Renal cortical epithelial cell (primary cell): ENCODE data around the gene VSTM2L. TPM values are rescaled to one million over a fixed set of nuclear protein-coding genes. Genes with fewer than 3 reads are reported as not detected.
"Not testable (repeated sequence)": the region's sequence is repeated elsewhere in the genome, so short reads cannot be mapped to it uniquely, and the experiment has no call there.

Source experiments
- DNase-seq: peaks from one replicate; pipeline ENCODE4 v3.0.0-alpha.2; 2011; ENCODE audit warnings: low read depth
- total RNA-seq: library from RNA; depleted of rRNA; stranded (reverse); fragments of >200 nt; gene quantifications from 2 replicates; pipeline ENCODE4 v1.2.3, GENCODE V29; 2014

The VSTM2L gene, protein sequence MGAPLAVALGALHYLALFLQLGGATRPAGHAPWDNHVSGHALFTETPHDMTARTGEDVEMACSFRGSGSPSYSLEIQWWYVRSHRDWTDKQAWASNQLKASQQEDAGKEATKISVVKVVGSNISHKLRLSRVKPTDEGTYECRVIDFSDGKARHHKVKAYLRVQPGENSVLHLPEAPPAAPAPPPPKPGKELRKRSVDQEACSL
- 8.0 and 12.7 TPM in 2 replicates for total RNA-seq

DNA sequence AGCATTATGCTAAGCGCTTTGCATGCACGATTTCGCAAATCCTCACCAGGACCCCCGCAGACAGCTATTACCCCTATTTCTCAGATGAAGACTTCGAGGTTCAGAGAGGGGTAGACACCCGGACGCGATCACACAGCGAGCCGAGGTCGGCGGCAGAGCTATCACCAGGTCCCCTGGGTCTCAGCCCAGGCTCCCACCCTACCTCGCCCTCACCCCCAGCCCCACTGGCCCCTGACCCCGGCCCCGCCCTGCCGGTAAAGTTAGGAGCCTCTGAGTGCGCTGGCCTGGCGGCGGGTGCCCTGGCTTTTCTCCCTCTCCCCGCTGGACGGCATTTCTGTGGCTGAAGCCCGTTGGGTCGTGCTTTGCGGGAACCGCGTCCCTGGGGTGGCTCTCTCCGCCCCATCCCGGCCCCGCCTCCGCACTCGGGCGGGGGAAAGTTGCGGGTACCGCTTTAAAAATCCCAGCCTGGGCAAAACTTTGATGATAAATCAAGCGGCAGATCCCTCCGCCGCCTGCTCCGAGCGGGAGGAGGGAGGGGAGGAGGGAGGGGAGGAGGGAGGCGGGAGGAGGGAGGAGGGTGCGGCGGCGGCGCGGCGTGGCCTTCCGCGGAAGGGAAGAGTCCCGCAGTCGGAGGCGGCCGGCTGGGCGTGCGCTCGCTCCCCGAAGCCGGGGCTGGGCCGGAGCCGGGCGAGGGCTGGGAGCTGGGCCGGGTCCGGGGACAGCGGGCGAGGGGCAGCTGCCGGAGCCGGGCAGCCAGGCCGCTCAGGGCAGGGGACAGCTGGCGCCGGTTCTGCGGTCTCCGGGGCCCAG lies at the start of gene VSTM2L:
Gene VSTM2L, plus strand, starts transcription at position 624 of the 810 bp plus-strand sequence. CDS start 224 bp downstream, outside the sequence.
- peak; percentile 21 for DNase-seq

DNA sequence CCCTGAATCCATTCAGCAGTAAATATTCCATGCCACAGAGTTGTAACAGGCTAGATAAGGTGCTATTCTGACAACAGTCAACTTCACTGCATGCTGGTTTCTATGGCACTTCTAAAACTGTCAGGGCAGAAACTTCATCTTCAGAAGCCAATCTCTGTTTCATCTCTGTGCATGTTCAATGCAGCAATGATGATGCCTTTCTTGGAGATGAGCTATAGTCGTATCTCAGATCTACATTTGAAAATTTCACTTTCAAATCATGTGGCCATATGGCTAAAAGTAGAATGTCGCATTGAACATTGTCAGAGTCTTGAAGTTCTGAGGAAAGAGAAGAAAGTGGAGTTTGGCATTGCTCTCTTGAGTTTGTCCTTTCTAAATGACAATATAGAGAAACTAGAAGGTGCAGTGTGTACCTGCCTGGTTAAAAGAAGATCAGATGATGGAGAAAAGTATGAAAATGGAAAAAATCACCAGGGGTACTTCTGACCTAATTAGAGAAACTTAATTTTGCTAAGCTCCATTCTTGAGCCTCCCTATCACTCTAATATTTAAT lies 49.0 kb upstream of the VSTM2L start:
- no peak for DNase-seq

DNA sequence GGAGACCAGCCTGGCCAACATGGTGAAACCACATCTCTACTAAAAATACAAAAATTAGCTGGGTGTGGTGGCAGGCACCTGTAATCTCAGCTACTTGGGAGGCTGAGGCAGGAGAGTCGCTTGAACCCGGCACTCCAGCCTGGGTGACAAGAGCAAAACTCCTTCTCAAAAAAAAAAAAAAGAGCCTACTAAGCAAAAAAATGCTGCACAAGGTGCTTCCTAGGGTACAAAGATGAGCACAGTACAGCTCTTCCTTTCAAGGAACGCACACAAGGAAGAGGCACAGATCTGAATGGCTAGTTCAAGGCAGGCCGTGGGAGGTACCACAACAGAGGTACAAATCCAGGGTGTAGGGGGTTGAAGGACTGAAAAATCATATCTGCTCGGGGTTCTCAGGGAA lies 46.9 kb upstream of the VSTM2L start:
- DNase-seq: not testable (repeated sequence)

DNA sequence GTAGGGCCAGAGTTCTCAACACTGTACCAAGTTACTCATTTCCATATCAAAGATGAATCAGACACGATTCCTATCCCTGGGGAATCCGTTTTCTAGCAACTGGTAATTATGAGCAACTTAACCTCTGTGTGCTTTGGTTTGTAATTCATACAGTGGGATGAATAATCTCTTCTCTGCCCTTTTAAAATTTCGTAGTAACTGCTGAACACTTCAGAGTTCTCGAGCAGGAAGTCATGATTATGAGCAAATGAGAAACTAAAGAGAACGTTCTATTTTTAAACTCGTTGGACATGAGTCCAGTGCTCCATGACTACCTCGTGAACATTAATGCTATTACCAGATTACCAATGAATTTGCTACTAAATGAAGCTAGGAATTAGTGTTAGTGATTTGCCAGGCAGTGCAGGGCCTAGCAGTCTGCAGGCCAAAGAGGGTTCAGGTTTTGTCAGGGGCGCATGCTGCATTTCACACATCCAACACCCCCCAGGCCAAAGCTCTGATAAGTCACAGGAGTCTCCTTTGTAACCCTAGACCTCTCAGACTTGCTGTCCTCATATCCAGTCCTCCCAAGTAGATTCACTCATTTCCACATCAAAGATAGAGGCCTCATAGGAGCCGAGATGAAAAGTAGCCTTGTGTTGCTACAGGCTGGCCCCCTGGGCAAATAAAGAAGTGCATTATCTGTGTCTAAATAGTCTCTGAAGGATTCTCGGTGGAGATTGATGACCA lies 45.8 kb upstream of the VSTM2L start:
- DNase-seq: no peak

DNA sequence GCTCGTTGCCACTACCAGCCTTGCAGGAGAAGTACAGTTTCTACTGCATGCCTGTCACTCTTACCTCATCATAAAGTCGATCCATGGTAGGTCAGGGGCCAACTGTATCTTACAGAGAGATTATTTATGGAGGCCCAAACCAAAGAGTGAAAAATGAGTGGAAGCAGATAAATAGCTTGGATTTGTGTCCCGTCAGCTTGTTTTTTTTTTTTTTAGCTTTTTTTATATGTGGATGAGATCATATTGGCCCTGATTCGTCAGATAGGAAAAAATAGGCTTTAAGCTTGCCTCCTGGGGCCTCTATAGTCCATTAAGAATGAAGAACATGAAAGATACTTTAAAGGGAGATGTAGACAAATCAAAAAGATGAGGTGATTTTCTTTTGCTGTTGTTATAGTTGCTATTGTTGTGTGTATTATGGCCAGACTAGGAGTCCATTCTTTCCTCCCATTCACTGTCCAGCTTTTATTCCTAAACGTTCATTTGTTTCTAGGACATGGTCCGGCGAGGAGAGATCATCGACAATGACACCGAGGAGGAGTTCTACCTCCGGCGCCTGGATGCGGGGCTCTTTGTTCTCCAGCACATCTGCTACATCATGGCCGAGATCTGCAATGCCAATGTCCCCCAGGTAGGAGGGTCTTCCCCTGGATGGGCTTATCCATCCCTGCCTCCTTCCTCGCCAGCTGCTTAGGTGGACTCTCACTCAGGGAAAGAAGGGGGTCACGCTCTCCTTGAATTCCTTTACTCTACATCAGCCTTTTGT lies 43.3 kb upstream of the VSTM2L start:
- DNase-seq: no peak

DNA sequence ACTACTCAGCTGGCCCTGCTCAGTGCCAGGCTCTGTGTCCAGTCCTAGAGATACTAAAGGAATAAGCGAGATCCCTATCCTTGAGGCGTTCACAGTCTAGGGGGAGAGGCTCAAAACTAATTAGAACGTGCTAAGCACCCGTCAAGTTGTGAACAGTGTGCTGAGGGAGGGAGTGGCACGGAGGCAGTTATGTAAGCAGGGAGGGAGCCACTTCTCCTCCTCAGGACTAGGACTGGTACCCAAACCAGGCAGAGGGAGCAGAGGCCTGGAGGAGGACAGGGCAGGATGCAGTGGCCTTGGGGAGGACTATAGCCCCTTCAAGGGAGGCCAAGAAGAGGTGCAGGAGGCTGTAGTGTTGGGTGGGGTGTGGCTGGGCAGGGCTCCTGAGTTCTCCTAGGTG lies 39.6 kb upstream of the VSTM2L start:
- DNase-seq: no peak

DNA sequence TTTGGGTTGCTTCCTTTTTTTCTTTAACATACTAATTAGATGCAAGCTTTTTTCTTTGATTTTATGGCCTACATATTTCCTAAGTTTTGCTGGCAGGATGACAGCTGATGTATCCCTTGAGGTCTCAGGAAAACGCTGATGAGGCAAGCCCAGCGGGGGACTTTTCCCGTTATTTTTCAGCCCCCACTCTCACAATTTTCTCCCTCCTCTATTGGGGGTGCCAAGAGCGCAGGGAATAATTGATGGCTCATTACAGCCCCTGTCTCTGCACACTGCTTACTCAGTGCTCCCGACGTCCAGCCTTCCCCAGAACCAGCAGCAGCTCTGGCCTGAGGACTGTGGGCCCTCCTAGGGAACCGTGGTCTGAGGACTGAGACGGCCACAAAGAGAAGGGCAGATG lies 38.6 kb upstream of the VSTM2L start:
- no peak for DNase-seq

DNA sequence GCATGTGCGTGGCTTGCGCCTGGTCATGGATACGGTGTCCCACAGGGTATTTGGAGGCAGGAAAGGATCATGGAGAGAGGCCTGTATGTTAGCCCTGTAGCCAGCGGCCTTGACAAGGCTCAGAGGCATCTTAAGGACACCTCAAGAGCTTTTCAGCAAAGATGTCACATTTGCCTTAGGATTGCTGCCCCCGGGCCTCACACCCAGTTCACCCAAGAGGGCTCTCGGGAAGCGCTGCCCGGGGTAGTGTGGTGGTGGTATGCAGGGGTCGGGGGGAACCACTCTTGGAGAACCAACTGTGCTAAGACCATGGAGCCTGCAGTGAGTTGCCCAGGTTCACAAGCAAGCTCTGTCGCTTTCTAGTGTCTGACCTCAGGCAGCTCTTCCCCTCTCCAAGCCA lies 36.9 kb upstream of the VSTM2L start:
- DNase-seq: no peak

DNA sequence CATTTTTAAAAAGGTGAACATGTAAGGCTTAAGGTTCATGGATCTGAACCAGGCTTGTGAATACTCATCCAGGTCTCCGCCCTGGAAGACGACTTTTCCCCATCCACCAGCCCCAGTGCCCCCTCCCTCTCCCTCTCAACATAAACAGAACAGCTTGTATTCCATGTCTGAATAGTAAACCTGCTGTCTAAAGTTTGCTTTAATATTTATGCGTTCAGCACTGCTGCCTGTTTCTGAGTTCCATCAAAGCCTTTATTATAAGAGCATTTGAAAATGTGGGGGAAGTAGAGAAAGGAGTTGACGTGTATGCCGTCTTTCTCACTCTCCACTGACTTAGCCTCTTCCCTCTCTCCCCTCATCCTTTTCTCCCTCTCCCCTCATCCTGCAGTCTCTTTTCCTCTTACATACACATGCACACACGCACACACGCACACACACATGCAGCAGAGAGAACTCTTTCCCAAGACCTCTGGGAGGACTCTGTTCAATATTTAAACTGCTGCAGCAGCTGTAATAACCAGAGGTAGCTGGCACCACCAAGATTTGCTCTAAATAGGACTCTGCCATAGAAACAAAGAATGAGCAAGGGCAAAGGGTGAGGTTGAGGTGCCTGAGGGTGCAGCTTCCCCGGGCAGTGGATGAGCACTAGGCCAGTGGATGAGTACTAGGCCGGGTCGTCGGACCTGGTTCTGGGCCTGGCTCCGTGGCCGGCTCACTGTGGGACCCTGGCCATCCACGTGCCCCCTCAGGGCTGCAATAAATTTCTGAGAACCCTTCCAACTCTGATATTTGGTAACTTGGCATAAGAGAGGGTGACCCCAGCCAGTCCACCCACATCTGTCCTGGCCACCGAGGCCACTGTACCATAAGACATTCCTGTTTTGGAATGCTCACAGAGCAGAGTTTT lies 35.4 kb upstream of the VSTM2L start:
- DNase-seq: peak; percentile 25

DNA sequence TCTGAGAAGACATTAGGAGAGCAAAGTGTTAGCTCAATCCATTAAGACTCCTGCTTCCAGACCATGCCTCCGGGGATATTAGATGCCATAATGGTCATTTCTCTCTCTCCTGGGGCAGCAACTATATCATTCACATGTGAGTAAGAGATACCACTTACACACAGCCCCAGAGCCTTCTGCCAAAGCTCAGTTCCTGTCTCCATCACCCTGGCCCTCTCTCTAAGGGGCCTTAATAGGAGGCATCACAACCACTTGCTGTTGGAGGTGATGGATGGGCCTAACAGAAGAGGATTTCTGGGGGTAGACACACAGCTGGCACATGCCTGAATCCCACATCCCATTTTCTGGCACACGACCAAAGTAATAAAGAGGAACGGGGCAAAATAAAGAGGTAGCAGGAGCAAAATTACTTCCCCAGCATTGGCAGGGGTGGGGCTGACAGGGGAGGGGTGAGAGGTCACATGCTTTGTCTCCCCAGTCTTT lies 34.0 kb upstream of the VSTM2L start:
- no peak for DNase-seq

DNA sequence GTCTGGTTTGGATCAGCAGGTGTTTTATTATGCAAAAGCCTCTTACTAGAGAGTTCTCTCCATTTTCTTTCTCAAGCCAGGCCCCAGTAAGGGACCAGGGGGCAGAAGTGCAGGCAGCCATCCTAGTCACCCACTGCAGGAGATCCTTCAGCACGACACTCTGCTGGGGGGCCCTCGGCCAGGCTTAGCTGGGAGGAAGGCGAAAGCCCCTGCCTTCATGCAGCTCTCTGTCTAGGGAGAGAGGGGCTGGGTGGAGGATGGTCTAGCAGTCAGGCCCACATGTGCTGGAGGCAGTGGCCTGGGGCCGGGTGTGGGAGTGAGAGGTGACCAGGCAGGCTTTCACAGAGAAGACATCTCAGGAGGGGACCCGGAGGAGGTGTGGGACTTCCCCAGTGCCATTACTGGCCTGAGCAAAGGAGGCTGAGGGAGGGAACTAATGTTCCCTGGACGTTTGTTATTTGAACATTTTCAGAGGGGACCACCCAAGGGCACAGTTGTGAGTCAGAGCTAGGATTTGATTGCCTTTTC lies 33.5 kb upstream of the VSTM2L start:
- no peak for DNase-seq

DNA sequence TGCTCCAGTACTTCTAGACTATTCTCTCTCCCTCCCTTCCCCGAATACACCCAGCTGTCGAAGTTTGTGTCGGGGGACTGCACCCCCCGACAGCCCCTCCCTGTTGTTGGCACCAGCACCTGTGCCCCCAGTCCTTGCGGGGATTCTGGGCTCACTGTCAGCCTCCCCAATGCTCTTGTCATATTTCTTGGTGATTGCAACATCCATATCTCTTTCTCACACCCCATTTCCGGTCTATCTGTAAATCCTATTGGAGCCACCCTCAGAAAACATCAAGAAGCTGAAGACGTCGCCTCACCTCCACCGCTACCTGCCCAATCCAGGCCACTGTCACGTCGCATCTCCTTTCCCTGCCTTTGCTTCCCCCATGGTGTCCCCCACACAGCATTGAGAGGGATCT lies 32.6 kb upstream of the VSTM2L start:
- no peak for DNase-seq

DNA sequence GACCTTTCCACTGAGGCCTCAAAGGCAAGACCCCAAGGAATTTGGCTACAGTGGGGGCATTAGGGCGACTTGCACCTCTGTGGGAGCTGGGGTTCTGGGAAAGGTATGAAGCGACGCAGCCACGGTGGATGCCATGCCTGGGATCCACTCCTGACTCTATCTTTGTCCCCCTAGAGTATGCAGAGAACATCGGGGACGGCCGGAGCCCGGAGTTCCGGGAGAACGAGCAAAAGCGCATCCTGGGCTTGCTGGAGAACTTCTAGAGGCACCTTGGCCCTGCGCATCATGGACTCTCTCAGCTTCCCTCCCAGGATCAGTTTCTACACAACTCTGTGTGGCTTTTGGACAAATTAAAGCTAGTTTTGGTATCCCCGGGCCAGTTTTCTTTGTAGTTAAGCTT lies 31.2 kb upstream of the VSTM2L start:
- DNase-seq: no peak

DNA sequence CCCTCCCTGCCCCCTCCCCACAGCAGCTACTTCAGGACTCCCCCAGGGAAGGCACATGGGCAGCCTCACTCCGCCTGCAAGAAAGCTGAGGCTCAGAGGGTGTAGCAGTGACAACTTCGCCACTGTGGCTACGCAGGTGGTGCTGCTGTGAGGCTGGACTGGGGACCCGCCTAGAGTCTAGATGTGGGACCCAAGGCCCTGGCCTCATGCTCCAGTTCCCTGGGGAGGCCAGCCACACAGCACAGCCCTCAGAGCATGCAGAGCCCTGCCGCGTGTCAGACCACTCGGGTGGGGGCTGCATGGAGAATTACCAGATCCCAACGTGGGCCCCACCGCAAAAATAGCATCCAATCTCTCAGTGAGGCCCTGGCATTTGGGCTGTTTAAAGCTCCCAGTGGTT lies 30.8 kb upstream of the VSTM2L start:
- no peak for DNase-seq

DNA sequence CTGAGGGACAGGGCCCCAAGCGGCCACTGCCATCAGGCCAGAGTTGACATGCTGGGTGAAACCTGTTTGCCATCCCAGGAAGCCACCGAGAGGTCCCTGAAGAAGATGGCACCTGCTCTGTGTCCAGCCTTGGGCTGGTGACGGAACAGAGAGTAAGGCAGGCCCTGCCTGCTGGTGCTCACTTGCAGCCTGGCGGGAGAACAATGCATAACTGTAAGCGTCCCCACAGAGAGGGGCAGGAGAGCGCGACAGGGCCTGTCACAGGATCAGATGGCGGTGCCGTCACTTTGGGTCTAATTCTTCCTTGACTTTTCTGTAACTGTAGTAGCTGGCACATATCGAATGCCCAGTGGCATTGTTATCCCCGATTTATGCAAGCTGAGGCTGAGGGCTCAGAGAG lies 29.0 kb upstream of the VSTM2L start:
- DNase-seq: no peak

DNA sequence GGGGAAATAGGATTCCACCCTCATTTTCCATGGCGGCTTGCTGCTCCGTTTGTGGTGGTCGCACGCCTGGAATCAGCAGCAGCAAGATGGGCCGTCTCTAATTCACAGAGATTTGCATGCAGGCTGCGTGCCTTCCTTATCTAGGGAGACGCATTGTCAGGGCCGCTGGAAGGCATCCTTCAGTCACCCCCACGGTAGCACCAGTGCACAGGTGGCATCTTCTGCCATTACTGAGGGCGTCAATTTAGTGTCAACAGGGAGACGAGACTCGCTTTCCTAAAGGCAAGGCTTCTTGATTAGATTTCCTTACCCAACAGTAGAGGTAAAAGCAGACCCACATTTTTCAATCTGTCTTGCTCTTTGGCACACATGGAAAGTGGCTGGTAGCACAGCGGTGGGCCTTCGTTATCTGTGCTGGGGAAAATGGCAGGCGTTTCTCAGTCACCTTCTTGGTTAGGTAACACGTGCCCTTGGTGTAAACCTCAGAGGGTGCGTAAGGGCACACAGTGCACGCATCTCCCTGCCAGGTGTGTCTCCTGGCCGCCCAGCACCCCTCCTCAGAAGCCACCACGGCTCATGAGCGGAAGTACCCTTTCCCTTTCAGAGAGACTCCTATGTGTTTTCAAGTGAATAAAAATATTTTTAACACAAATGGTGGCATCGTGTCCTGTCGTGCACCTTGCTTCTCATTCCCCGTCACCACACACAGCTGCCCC lies 27.3 kb upstream of the VSTM2L start:
- DNase-seq: no peak

DNA sequence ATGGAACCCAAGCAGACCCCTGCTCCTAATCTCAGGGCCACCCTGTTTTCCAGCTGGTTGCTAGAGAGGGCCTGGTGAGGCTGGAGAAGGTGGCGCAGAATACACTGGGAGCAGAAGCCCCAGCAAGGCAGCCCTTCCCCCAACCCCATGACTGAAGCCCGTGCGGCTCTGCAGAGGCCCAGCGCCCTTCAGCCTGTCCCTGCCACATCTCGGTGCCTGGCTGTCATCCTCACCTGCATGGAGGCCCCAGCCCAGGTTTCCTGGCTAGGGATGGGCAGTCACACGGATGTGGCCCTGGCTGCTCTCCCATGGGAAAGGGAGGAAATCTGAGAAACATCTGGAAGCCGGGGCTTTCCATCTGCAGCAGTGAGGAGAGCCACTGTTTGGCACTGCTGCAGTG lies 26.1 kb upstream of the VSTM2L start:
- DNase-seq: no peak

DNA sequence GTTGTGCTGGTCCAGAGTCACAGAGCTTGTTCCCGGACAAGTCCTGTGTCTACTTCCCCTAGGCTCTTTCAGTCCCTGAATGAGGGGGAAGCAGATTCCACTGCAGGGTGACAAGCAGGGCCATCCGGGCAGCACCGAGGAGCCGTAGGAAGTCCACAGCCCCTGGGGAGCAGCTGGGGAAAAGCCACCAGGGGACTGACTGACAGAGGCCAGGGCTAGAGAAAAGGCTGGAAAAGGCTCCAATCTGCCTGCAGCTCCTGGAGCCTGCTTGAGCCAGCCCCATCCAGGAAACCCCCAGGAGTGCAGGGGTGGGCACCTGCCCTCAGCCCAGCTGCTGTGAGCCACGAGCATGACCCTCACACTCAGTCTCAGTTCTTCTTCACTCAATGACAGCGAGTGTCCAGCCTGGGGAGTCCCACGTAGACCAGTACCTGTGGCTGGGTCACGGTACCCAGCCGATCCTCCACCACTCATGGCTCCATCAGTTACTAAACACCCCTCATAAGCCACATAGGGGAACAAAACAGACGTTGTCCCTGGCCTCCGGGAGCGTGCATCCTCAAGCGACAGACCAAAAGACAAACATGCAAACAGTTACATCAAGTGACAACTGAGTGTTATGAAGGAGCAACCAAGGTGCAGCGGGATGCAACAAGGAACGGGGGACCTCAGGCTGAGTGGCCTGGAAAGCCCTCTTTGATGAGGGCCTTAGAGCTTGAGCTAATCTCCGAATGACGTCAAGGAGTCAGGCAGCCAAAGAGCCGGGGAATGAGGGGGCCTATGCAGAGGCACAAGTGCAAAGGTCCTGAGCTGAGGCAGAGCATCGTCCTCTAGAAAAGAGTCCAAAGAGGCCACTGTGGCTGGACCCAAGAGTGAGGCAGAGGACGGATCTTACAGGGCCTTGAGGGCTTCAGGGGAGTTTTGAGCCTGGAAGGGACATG lies 24.8 kb upstream of the VSTM2L start:
- DNase-seq: no peak
